GM19452 (cell line): Measurements from ENCODE around the gene CDHR3.

ENCODE experiments used
- ATAC-seq: cut with Tn5 transposase; IDR thresholded peaks from one replicate; pipeline ENCODE4 v1.9.1; 2021; ENCODE audit not compliant: unreplicated experiment

CDHR3 gene

GRCh38 chr7:106082087-106082854 lies 119.2 kb downstream of the CDHR3 start:
- no peak for ATAC-seq
